Measurements from ENCODE around the gene VSX2.

Gene VSX2

DNA sequence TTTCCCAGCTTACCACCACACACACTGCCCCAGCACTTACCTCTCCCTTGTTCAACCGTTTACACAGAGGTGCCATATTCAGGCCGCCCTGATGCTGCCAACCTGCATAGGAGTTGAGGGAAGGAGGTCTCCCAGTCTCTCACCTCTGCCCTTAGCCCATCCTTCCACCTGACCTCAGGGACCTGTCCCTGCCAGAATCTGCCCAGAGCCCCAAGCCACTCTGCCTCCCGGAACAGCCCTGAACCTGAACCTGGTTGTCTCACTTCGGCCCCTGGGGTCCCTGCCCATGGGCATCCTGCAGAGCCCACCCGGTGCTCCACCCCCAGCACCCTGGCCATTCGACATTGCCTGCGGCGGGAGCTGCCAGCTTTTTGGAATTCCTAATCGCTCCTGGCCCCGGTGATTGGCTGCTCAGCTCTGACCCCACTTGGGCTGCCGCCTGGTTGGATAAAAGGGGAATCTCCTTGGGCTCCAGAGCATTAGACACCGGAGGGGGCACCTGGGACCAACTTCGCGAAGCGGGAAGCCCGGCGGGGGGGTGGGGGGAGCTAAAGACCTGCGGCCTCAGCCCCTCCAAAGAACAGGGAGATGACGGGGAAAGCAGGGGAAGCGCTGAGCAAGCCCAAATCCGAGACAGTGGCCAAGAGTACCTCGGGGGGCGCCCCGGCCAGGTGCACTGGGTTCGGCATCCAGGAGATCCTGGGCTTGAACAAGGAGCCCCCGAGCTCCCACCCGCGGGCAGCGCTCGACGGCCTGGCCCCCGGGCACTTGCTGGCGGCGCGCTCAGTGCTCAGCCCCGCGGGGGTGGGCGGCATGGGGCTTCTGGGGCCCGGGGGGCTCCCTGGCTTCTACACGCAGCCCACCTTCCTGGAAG is at the start of gene VSX2:
TSS of gene VSX2 (plus strand) at position 476 of the 874 bp plus-strand sequence. CDS start at position 589, 113 bp downstream.
- DNase-seq = no peak

DNA sequence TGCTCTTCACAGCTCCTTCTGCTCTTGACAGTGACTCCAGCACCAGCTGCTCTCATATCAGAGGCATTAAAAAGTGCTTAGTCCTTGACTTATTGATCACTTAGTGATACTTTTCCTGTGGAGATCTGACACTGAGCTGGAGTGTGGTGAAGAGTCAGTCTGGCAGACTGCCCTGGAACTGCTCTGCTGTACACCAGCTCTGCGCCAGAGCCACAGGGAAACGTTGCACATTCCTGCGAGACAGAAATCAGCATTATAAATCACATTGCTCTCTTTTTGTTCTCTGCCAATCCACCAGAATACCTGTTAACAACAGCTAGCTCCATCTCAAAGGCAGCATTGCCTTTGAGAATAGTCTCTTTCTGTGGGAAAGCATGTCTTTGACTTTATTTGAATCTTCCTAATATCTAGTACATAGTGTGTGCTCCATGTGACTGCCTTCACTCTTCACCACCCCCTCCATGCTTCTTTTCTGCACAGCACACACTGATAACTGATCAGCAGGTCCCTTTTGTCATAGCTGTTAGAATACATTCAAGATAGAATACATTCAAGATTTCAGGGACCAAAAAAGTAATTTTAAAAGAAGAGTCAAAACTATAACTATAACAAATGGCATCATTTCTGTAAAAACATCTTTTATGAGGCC is 48.2 kb upstream of the VSX2 start:
- no peak for DNase-seq

DNA sequence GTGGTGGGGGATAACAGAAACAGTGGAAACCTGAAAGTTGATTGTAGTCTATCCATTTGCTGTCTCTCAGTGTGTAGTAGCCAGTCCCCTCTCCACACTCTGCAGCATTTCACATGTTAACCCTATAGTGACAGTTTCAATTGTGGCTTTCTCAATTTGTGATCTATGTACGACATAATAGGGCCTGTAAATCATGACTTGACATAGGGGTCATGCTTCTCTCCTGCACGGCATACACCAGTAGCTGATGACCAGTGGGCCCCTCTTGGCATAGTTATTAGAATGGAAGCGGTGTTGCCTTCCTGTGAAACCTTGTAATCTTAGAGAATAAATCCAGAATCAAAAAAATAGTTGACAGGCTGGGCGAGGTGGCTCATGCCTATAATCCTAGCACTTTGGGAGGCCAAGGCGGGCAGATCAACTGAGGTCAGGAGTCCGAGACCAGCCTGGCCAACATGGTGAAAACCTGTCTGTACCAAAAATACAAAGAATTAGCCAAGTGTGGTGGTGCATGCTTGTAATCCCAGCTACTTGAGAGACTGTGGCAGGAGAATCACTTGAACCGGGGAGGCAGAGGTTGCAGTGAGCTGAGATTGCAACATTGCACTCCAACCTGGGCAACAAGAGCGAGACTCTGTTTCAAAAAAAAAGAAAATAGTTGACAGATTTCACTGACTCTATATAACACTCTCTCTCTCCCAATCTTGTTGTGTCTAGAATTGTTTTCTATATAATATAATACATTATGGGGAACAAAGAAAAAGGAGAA is 44.6 kb upstream of the VSX2 start:
- DNase-seq = no peak

DNA sequence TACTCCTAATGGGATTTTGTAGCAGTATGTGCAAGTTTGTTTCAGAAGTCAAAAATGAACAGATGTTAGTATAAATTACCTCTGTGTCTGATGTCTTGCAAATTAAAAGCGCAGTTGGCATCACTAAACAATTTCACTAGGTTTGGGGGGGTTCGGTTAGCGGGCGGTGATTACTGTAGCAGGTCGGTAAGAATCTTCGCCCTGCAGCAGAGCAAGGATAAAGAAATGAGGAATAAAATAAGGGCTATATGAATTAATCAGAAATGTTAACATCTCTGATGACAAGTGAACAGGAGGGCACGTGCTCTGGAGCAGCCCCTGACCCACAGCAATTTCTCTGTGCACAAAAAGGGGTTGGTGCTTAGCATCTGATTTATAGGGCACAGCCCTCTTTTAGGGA is 43.6 kb upstream of the VSX2 start:
- no peak for DNase-seq

DNA sequence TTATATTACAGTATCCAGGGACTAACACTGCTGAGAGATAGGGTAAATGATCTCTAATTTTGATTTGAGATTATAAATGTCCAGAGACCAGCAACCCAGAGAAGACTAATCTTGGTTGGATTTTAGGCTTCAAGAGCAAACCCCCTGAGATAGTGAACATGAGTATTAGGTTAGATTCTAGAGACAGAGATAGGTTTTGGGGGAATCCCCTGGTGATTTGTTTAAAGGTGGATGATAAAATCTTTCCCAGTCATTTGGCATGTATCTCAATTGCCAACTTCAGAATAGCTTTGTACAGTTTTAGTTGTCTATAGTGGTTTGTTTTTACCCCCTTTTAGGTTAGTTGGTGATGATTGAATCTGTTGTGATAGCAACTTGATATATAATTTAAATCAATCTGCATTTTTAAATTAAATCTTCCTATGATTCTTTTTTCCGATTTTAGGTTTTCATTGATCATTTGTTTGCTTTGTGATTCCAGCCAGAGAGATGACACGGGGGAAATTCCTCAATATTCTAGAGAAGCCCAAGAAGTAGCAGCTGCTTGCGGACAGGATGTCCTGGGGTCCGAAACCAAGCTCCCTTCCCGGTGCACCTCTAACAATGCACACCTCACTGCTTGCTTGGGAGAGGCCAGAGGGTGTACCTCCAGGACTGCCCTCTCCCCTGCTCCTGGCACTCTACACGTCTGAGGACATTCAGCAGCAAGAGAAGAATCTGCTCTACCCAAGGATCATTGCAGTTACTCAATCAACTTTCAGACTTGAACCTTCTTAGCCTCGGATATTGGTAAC is 40.6 kb upstream of the VSX2 start:
- no peak for DNase-seq

DNA sequence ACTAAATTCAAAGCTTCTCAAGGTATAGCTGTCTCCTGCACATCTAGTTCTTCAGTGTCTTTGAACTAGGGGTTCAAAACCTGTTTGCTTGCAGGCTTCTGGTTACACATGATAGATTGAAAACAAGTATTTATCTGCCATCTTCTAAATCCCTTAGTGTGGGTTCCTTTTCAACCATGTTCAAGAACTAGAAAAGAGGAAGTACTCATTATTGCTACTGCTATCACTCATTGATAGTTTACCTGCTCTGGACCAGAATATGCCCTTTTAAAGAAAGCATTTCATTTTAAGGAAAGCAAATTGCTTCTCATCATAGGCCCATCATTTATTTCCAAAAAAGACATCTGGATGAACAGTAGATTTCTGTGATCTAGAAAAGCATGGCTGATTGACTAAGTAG is 37.1 kb upstream of the VSX2 start:
- no peak for DNase-seq

DNA sequence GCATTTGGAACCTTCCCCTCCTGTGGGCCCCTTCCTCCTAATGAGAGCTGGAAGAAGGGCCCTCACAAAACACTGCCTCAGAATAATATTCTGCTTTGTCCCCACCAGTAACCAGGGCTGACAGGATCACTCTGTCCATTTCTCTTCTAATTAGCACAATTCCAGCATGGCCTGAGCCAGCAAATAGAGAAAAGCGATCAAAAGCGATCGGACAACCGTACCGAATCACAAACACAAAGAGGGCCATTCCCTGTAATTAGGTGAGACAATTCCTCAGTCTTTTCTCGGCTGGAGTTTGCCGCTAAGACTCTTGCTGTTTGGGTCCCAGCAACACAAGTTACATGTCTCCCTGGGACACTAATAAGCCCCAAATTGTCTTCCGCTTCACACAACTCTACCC is 35.6 kb upstream of the VSX2 start:
- DNase-seq = no peak

DNA sequence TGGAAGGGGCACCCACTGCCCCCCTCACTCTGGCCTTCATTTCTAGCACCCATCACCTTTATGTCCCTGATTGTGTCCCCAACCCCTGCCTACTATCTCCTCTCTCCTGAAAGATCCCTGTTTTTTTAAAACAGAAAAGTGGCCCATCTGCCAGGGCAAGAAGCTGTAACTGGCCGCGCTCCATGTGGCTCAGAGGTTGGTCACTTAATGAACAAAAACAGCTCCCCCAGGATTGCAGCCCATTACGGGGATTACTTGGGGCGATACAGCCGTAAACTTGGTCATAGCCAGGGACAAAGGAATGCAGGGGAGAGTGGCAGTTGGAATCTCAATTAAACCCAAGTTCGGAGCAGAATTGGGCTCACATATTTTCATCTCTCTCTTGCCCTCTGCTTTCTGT is 34.8 kb upstream of the VSX2 start:
- DNase-seq = no peak

DNA sequence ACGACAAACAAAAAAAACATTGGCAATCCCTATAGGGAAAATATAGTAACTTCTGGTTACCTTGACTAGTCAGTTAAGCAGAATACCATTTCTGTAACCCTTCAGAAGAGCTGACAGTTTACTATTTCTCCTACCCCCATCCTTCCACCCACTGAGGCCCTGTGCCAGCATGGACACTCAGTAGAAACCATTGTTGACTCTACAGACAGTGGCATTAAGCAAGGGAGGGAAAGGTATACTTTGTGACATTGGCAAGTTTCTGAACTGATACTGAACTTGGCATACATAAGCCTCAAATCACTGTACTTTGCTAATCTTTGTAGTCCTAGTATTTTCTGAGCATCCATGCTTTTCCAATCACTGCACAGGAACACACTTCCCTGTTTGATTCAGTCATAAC is 33.4 kb upstream of the VSX2 start:
- no peak for DNase-seq

DNA sequence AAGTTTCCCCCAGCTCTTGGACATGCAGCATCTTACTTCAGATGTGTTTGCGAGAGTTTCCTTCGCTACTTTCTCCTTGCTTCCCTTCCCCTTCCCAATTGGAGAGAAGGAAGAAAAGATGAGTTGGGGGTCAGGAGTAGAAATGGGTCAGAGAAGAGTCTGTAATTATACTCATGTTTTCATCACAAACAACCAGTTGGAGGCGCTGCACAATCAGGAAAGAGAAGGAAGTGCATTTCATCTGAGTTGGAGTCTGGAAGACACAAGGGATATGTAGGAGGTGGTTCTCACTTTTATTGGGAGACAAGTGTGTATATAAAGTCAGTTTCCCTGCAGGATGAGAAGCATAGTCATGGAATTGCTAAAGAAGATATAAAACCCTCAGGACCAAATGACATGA is 31.3 kb upstream of the VSX2 start:
- no peak for DNase-seq

DNA sequence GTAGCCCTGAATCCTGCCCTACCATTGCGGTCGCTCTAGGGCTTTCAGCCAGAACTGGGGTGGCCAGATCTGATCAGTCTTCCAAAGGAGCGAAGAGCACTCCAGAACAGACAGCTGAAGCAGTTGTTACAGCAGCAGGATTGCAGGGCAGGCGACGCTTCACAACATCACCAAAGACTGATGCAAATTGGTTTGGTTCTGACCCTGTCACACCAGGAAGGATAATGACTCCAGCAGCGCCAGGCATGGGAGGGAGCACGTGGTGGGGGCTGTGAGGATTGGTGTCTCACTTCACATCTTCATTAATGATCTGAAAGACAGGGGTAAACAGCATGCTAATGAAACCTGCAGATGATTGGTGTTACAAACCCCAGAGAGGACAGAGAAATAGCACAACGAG is 30.6 kb upstream of the VSX2 start:
- DNase-seq = no peak

DNA sequence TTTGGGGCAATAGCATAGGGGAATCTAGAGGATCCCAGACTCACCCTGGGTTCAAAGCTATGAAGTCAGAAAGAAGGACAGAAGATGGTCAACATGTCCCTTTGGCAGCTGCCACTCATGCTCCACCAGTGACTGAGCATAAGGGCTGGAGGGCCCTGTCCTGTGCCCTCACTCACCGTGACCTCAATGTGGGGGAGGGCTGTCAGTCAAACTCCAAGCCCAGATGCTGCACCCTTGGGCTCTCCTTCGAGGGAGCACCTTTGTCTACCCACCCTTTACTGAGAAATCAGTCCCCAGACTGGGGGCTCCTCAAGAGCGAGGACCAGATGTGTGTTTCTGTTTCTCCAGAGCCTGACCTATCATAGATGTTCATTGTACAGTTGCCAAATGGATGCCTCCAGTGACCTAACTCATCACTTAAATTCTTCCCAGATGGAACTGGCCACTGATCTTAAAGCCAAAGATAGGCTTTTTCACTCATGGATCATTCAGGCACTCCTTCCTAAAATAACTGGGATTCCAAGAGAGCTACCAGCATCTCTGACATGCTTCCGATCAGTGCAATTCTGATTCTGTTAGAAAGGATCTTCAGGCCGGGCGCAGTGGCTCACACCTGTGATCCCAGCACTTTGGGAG is 27.2 kb upstream of the VSX2 start:
- no peak for DNase-seq

DNA sequence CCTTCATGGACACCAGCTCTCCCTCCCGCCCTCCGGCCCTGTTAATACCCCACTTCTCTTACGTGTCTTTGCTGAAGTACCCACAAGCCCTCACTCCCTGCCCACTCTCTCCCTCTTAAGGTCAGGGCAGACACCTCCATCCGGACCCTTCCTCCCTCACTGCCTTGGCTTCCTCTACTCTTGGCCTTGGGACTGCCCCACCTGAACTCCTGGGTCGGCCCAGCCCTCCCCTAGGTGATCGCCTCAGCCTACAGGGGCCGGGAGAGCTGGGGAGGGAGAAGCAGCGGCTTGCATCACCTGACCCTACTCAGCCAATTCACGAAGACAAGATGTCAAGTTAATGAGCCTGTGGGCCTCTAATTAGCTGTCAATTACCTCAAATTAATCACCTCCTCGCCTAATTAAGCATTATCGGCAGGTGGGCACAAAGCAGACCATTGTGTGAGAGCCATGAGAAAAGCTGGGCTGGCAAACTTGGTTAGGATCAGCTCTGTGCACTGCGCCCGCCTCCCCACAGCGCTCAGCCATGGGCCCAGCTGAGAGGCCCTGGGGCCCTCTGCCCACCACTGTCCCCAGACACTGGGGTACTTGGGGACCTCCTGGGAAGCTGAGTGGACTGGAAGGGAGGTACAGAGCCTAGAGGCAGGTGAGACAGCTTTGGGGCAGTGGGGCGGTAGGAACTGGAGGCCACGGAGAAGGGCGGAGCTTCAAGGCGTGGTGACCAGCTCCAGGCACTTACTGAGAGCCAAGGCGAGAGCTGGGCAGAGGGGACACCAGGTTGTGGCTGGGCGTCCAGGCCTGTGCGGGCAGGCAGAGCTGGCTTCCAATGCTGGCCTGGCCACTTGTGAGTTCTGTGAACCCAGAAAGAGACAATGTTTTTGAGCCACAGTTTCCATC is 25.1 kb upstream of the VSX2 start:
- DNase-seq = no peak

DNA sequence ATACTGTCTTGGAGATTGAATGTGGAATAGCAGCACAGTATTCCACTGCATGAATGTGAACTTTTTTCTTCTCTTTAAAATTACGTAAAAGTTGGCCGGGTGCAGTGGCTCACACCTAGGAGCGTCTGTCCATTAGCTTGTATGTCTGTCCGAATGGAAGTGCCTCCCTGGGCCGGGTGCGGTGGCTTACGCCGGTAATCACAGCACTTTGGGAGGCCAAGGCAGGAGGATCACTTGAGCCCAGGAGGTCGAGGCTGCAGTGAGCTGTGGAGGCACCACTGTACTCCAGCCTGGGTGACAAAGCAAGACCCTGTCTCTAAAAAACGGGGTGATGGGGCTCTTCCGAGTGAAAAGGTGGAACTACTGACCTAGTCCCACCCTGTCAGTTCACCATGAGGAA is 22.6 kb upstream of the VSX2 start:
- DNase-seq = no peak

DNA sequence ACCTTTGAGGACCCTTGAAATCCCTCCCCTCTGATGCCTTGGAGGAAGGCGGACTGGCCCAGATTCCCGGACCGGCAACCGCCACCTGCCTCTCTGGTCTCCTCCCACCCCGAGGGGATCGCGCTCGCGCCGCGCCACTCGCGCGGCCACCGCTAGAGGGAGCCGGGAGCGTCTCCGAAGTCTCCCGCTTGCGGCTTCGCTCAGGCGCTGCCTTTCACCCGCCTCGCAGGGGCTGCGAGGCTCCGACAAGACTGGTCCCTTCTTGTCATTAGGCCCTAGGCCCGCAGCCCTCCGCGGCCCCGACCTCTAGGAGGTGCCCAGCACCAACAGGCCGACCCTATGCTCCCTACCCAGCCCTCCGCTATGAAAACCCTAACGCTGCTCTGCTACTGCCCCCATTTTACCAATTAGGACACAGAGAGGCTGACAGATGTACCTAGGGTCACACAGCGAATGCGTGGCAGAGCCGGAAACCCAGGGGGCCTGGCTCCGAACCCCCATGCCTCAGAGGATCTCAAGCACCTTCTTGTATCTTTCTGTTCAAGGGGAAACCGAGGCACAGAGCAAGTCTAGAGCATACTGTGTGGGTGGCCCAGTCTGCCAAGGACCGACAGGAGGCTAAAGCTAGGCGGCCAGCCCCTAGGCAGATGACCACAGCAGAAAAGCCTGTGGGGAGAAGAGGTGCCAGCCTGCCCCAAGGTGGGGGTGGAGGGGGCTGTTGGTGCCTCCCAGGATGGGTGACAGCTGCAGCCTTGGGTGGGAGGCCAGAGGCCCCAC is 21.4 kb upstream of the VSX2 start:
- no peak for DNase-seq

DNA sequence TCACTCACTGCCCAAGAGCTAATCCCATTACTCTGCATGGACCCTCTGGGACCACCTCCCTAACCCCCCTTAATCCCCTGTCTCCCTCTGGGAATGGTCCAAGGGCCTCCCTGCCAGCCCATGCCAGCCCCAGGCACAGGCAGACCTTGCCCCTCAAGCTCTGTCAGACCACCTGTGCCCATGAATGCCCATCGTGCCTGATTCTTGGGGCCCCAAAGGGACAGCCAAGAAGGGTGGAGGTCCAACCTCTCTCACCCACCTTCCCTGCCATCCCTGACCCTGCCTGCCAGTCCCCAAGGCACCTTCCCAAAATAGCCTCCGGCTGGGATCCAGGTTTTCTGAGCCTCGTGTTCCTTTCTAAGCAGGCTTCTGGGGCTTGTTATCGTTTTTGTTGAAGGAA is 20.8 kb upstream of the VSX2 start:
- no peak for DNase-seq

DNA sequence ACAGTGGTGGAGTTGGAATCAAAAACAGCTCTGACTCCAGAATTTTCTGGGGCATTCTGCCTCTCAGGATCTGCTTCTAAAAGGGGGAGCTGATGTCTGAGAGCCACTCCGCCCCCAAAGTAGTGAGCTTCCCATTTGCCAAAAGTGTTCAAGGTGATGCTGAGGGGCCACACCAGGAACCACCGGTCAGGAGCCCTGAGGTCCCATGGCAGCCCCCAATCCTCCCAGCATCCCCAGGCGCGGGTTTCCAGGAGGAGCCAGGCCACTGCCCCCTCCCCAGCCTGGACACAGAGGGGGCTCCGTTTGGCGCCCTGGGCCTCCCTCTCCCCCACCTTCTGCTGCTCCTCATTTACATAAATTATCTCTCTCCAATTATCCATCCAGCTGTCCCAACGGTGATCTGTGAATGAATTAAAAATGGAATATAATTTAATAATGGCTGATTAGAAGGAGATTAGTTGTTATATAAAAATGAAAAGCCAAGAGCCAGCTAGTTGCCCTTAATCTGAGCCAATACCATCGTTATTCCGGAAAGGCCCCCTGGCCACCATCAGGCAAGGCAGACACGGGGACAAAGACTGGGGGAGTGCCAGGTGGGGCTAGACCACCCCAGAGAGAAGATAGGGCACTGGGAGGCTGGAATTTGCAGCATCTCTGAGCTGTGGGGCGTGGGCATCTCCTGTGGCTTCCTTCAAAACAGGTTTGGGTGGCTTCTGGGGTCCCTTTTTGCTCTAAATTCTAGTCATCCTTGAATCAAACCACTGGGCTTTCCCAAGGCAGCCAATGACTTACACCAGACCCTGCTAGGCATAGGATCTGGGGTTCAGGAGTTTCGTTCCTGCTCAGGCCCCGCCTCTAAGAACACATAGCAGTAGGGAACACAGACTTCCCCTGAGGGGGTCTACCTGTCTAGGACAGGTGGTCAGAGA is 19.7 kb upstream of the VSX2 start:
- no peak for DNase-seq

DNA sequence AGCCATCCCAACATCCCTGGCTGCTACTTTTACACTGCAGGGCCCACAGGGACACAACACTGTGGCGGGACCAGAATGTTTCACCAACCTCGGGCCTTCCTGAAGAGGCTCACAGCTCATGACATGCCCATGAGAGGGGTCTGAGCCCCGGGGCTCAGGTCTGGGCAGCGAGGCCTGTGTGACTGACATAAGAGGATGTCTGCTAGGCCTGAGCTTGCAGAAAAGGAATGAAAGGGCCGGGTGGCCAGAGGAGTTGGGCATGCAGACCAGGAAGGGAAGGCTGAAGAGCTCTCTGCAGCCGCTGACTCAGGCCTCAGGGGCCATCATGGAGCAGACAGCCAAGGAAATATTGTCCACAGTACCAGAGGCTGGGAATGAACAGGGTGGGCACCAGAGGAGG is 18.3 kb upstream of the VSX2 start:
- no peak for DNase-seq

DNA sequence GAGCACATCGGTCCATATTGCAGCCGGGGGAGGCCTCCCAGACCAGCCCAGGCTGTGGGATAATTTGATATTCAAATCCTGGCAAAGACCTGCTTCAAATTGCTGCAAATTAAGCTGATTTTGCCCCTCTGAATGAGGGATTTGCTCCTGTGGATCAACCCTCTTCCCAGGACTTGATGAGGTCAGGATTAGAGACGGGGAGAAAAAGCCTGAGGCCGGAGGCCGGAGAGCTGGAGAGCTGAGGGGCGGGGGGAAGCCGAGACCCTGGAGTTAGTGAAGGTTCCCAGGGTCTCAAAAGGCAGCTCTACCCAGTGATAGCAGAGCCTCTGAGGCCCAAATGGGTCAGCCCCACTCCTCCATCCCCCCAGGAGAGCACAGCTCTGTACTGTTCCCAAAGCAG is 17.5 kb upstream of the VSX2 start:
- no peak for DNase-seq

All from SIG-M5 (cell line).